CD14-positive monocyte (primary cell): ENCODE measurements around the gene ATP6V1D. TPM values are rescaled to one million over a fixed set of nuclear protein-coding genes. Genes with fewer than 3 reads are reported as not detected.
A peak's percentile ranks its signal among the peaks of the same experiment; 100 is the strongest.

Source experiments
- DNase-seq, 3 donors: peaks; one replicate each; pipeline ENCODE4 v3.0.0-alpha.2; 2011 to 2022
- H2AFZ ChIP-seq: 2 replicates; pipeline ENCODE4 v1.6.0; 2012; ENCODE audit warnings: mild to moderate bottlenecking, low read depth, low read length, inconsistent platforms; ENCODE audit not compliant: insufficient read depth, poor library complexity, severe bottlenecking
- H3K27ac ChIP-seq, 2 donors: 1 replicate in 1 of 2; 2 replicates in 1 of 2; pipeline ENCODE4 v1.5.1; 2012 to 2013; ENCODE audit warnings: low read length in 2 of 2, control low read depth in 1 of 2, inconsistent platforms in 1 of 2, low read depth in 1 of 2, mild to moderate bottlenecking in 1 of 2
- H3K27me3 ChIP-seq, 2 donors: one replicate each; pipeline versions ENCODE4 v1.6.0 to v1.6.1; 2011 to 2013; ENCODE audit warnings: low read length in 2 of 2; ENCODE audit not compliant: control insufficient read depth in 2 of 2, insufficient read depth in 2 of 2
- H3K36me3 ChIP-seq, 2 donors: replicated peaks in 1 of 2; 1 replicate in 1 of 2; 2 replicates in 1 of 2; pipeline versions ENCODE4 v1.5.1 to v1.6.1; 2012 to 2013; ENCODE audit warnings: low read length in 2 of 2, control low read depth in 1 of 2, inconsistent platforms in 1 of 2, mild to moderate bottlenecking in 1 of 2; ENCODE audit not compliant: insufficient read depth in 2 of 2, control insufficient read depth in 1 of 2
- H3K4me1 ChIP-seq, 2 donors: 1 replicate in 1 of 2; 2 replicates in 1 of 2; pipeline versions ENCODE4 v1.5.1 to v1.6.1; 2012 to 2013; ENCODE audit warnings: low read length in 2 of 2, control low read depth in 1 of 2, inconsistent platforms in 1 of 2, mild to moderate bottlenecking in 1 of 2, moderate library complexity in 1 of 2; ENCODE audit not compliant: insufficient read depth in 2 of 2, control insufficient read depth in 1 of 2
- H3K4me2 ChIP-seq: replicated peaks from 2 replicates; pipeline ENCODE3; 2012; ENCODE audit warnings: low read length, moderate library complexity, mild to moderate bottlenecking; ENCODE audit not compliant: poor library complexity, severe bottlenecking; ENCODE audit errors: extremely low read depth
- H3K4me3 ChIP-seq, 3 experiments: fragments of 200-600 bp in 1 of 3; sonication (generic) in 1 of 3; replicated peaks in 1 of 3; 1 replicate in 2 of 3; 2 replicates in 1 of 3; pipeline ENCODE4 v1.5.1; 2011 to 2013; ENCODE audit warnings: low read length in 3 of 3, mild to moderate bottlenecking in 3 of 3, control low read depth in 2 of 3, low read depth in 2 of 3, inconsistent platforms in 1 of 3, moderate library complexity in 1 of 3
- H3K79me2 ChIP-seq: 2 replicates; pipeline ENCODE4 v1.6.0; 2012; ENCODE audit warnings: mild to moderate bottlenecking, control low read depth, inconsistent platforms, low read length, moderate library complexity; ENCODE audit not compliant: insufficient read depth
- H3K9ac ChIP-seq: 2 replicates; pipeline ENCODE4 v1.6.0; 2017; ENCODE audit warnings: low read length, mild to moderate bottlenecking; ENCODE audit not compliant: insufficient read depth, poor library complexity, severe bottlenecking
- H3K9me3 ChIP-seq, 2 donors: replicated peaks in 1 of 2; 1 replicate in 1 of 2; 2 replicates in 1 of 2; pipeline versions ENCODE4 v1.5.1 to v1.6.1; 2012 to 2013; ENCODE audit warnings: low read length in 2 of 2, control low read depth in 1 of 2; ENCODE audit not compliant: control insufficient read depth in 1 of 2, insufficient read depth in 1 of 2
- H4K20me1 ChIP-seq: 2 replicates; pipeline ENCODE4 v1.6.0; 2012; ENCODE audit warnings: mild to moderate bottlenecking, low read length, control low read depth, moderate library complexity; ENCODE audit not compliant: insufficient read depth
- H3K27ac Mint-ChIP-seq, 7 donors: one replicate each; pipeline ENCODE4 v1.8.0; 2020; ENCODE audit warnings: mild to moderate bottlenecking in 7 of 7, mixed read lengths in 7 of 7, moderate library complexity in 6 of 7, inconsistent platforms in 2 of 7
- H3K27me3 Mint-ChIP-seq, 3 donors: one replicate each; pipeline ENCODE4 v1.8.0; 2021 to 2022; ENCODE audit warnings: low read depth in 3 of 3, mild to moderate bottlenecking in 3 of 3, mixed read lengths in 3 of 3, moderate library complexity in 3 of 3, inconsistent platforms in 1 of 3
- H3K36me3 Mint-ChIP-seq, 2 donors: one replicate each; pipeline ENCODE4 v1.8.0; 2020; ENCODE audit warnings: mixed read lengths in 2 of 2, inconsistent platforms in 1 of 2, mild to moderate bottlenecking in 1 of 2
- H3K4me1 Mint-ChIP-seq: one replicate; pipeline ENCODE4 v1.8.0; 2020; ENCODE audit warnings: mild to moderate bottlenecking, mixed read lengths
- H3K4me3 Mint-ChIP-seq, 2 donors: one replicate each; pipeline ENCODE4 v1.8.0; 2020; ENCODE audit warnings: mild to moderate bottlenecking in 2 of 2, mixed read lengths in 2 of 2, moderate library complexity in 1 of 2
- H3K9me3 Mint-ChIP-seq, 7 donors: one replicate each; pipeline ENCODE4 v1.8.0; 2020 to 2022; ENCODE audit warnings: mixed read lengths in 7 of 7, mild to moderate bottlenecking in 6 of 7, moderate library complexity in 6 of 7, inconsistent platforms in 2 of 7
- CTCF ChIP-seq: fragments of 200-600 bp; IDR thresholded peaks from one replicate; pipeline ENCODE4 v1.8.0; 2022; ENCODE audit warnings: antibody characterized with exemption, mild to moderate bottlenecking
- WGBS: methylation state at CpG from one replicate; pipeline ENCODE4 v1.1.5; 2013; ENCODE audit warnings: missing lambda C conversion rate; ENCODE audit not compliant: insufficient coverage; 5-methylcytosine and 5-hydroxymethylcytosine counted together
- intact Hi-C, 2 donors: fragments of 100-400 bp; cut with micrococcal nuclease; formaldehyde crosslinking; loops; one replicate each; pipeline versions ENCODE4 v1.15.0 to v1.15.1; 2023
- polyA plus RNA-seq, 3 donors: library from polyadenylated mRNA; depleted of rRNA in 1 of 3; unstranded in 2 of 3; stranded (reverse) in 1 of 3; fragments of 300-500 nt in 2 of 3; fragments of >200 nt in 1 of 3; fragmentation: Illumina TruSeq in 2 of 3; gene quantifications; 1 replicate in 2 of 3; 2 replicates in 1 of 3; pipeline ENCODE4 v1.2.3, GENCODE V29; 2012 to 2021

ATP6V1D gene
- polyA plus RNA-seq, 3 donors: 18.4 to 122 (median 94.1) TPM

GRCh38 chr14:67393689-67394088 lies 34.1 kb upstream of the ATP6V1D start:
- Mint-ChIP-seq H3K27ac (peak overlapping the region in 1 of 7 donors; percentile 53), H3K36me3 (no peaks in the 10 kb centered on the region), H3K4me3 (no peak overlapping the region), H3K4me1 (peaks cover 2% of the 10 kb centered on the region), H3K9me3 (peaks cover 0 to 1% (median 0%) of the 10 kb centered on the region in 7 donors), H3K27me3 (peaks cover 3 to 11% (median 3%) of the 10 kb centered on the region in 3 donors)
- no peak overlapping the region for H3K4me2 ChIP-seq
- no peaks in the 10 kb centered on the region for H4K20me1 ChIP-seq
- H3K36me3 ChIP-seq: no peaks in the 10 kb centered on the region
- H3K4me3 ChIP-seq: no peak overlapping the region
- no peak overlapping the region for H3K9ac ChIP-seq
- no peaks in the 10 kb centered on the region for H3K4me1 ChIP-seq
- intact Hi-C loops: no loop called here
- no peaks in the 10 kb centered on the region for H3K9me3 ChIP-seq
- no peak overlapping the region for H2AFZ ChIP-seq
- H3K27me3 ChIP-seq: no peaks in the 10 kb centered on the region
- no peak overlapping the region for H3K27ac ChIP-seq
- H3K79me2 ChIP-seq: no peaks in the 10 kb centered on the region
- 100% methylated on average over 2 of the region's 6 CpGs for WGBS
- no peak for TF ChIP-seq CTCF
- DNase-seq: no peak

GRCh38 chr14:67392800-67393199 lies 33.2 kb upstream of the ATP6V1D start:
- Histone ChIP-seq H3K79me2 (no peaks in the 10 kb centered on the region), H3K36me3 (no peaks in the 10 kb centered on the region), H4K20me1 (no peaks in the 10 kb centered on the region), H3K9ac (no peak overlapping the region), H3K4me3 (no peak overlapping the region), H3K4me1 (no peaks in the 10 kb centered on the region), H3K27ac (no peak overlapping the region), H2AFZ (no peak overlapping the region), H3K9me3 (no peaks in the 10 kb centered on the region), H3K27me3 (no peaks in the 10 kb centered on the region), H3K4me2 (no peak overlapping the region)
- H3K36me3 Mint-ChIP-seq: no peaks in the 10 kb centered on the region
- DNase-seq: no peak
- no peak for TF ChIP-seq CTCF
- H3K4me1 Mint-ChIP-seq: peaks cover 2% of the 10 kb centered on the region
- H3K27ac Mint-ChIP-seq: no peak overlapping the region
- peaks cover 0 to 1% (median 0%) of the 10 kb centered on the region in 7 donors for H3K9me3 Mint-ChIP-seq
- no peak overlapping the region for H3K4me3 Mint-ChIP-seq
- H3K27me3 Mint-ChIP-seq: peaks cover 1 to 9% (median 3%) of the 10 kb centered on the region in 3 donors
- 89% methylated on average over 9 of the region's 9 CpGs for WGBS
- intact Hi-C loops: no loop called here
